ENCODE measurements around the gene SLC29A1. TPM values are rescaled to one million over a fixed set of nuclear protein-coding genes. Genes with fewer than 3 reads are reported as not detected.

Gene SLC29A1
- total RNA-seq, 1 donor from 2014 or later: 217 TPM

- intact Hi-C loops (cut with micrococcal nuclease): no loop called here
- DNase-seq (peak; percentile 40), ATAC-seq (no peak)
These were observed 9.5 kb downstream of the SLC29A1 start for GRCh38 chr6:44232676-44233566.

GRCh38 chr6:44233567-44234100, 10.2 kb downstream of the SLC29A1 start:
- peak; percentile 41 for ATAC-seq
- intact Hi-C loops (cut with micrococcal nuclease): no loop called here
- DNase-seq: peak; percentile 46

- intact Hi-C loops (cut with micrococcal nuclease): no loop called here
- peak; percentile 70 for ATAC-seq
- DNase-seq: peak; percentile 94
These were observed 11.0 kb downstream of the SLC29A1 start for GRCh38 chr6:44234101-44235025.

- intact Hi-C loops (cut with micrococcal nuclease): no loop called here
- DNase-seq: no peak
- no peak for ATAC-seq
These were observed 11.9 kb downstream of the SLC29A1 start for GRCh38 chr6:44235269-44235668.

GRCh38 chr6:44235891-44236516, 12.6 kb downstream of the SLC29A1 start:
- ATAC-seq: no peak
- no peak for DNase-seq
- intact Hi-C loops (cut with micrococcal nuclease): loop anchor here (2.0 kb wide), 1 partner anchor 63 kb away; no protein-coding TSS in a partner anchor

- peak; percentile 81 for ATAC-seq
- intact Hi-C loops (cut with micrococcal nuclease): loop anchor here (2.0 kb wide), 1 partner anchor 64 kb away; no protein-coding TSS in a partner anchor
- DNase-seq: peak; percentile 90
These were observed 13.8 kb downstream of the SLC29A1 start for GRCh38 chr6:44237021-44237812.

- peak; percentile 90 for DNase-seq
- intact Hi-C loops (cut with micrococcal nuclease): loop anchor here (2.0 kb wide), 1 partner anchor 65 kb away; no protein-coding TSS in a partner anchor
- ATAC-seq: peak; percentile 75
These were observed 14.5 kb downstream of the SLC29A1 start for GRCh38 chr6:44237813-44238433.

GRCh38 chr6:44238687-44239350, 15.4 kb downstream of the SLC29A1 start:
- DNase-seq: no peak
- ATAC-seq: no peak
- intact Hi-C loops (cut with micrococcal nuclease): no loop called here

GRCh38 chr6:44243345-44243744, 19.9 kb downstream of the SLC29A1 start:
- intact Hi-C loops (cut with micrococcal nuclease): no loop called here
- ATAC-seq (no peak), DNase-seq (no peak)

- ATAC-seq (no peak), DNase-seq (peak; percentile 27)
- intact Hi-C loops (cut with micrococcal nuclease): no loop called here
These were observed 22.1 kb downstream of the SLC29A1 start for GRCh38 chr6:44245391-44245911.

- intact Hi-C loops (cut with micrococcal nuclease): no loop called here
- peak; percentile 97 for DNase-seq
- peak; percentile 84 for ATAC-seq
These were observed 22.7 kb downstream of the SLC29A1 start for GRCh38 chr6:44245912-44246662.

- ATAC-seq: peak; percentile 88
- intact Hi-C loops (cut with micrococcal nuclease): no loop called here
These were observed 23.4 kb downstream of the SLC29A1 start, which contains the start of gene HSP90AB1 for GRCh38 chr6:44246663-44247337. HSP90AB1 (plus strand) TSS chr6:44247101; CDS start chr6:44248630, 1,529 bp downstream.

GRCh38 chr6:44247338-44248302, 24.2 kb downstream of the SLC29A1 start:
- ATAC-seq (peak; percentile 33), DNase-seq (peak; percentile 76)
- intact Hi-C loops (cut with micrococcal nuclease): no loop called here

More at GRCh38 chr6:44246663-44247337, 23.4 kb downstream of the SLC29A1 start, which contains the start of gene HSP90AB1:
- DNase-seq: peak; percentile 94

GRCh38 chr6:44248579-44248978, 25.2 kb downstream of the SLC29A1 start:
- intact Hi-C loops (cut with micrococcal nuclease): no loop called here
- ATAC-seq (no peak), DNase-seq (no peak)
